Thyroid gland (tissue), 4 donors: ENCODE results near the gene REXO1.

ENCODE experiments used
- POLR2A ChIP-seq, 2 donors: fragments of 450-650 bp; IDR thresholded peaks; one replicate each; pipeline ENCODE4 v1.6.1; 2017; ENCODE audit warnings: antibody characterized with exemption in 2 of 2, mild to moderate bottlenecking in 2 of 2, moderate library complexity in 1 of 2
- TF ChIP-seq, protein P1 (sequence below), 6 experiments: fragments of 200-600 bp in 3 of 6; fragments of 450-650 bp in 3 of 6; sonication (generic) in 3 of 6; IDR thresholded peaks; one replicate each; pipeline ENCODE4 v1.5.1; 2016 to 2019; ENCODE audit warnings: antibody characterized with exemption in 6 of 6, mild to moderate bottlenecking in 2 of 6, inconsistent platforms in 1 of 6, moderate library complexity in 1 of 6

DNA sequence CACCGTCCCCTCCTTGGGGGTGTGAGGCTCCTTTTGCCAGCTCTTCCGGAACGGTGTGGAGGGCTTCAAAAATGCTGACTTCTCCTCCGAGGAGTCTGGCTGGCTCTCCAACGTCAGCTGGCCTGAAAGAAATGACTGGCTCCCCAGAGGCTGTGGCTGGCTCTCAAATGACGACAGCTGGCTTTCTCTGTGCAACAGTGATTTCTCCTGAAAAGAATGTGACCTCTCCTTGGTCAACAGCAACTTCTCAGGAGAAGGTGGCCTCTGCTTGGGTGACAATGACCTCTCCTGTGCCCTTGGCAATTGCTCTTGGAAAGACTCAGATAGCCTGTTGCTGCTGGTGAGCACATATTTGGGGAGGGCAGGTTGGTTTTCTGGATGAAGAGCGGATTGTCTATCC is 65.8 kb downstream of the REXO1 start:
- no peak for TF ChIP-seq POLR2A (IDR thresholded peaks at IDR 0.05)
- TF ChIP-seq, protein P1, sequence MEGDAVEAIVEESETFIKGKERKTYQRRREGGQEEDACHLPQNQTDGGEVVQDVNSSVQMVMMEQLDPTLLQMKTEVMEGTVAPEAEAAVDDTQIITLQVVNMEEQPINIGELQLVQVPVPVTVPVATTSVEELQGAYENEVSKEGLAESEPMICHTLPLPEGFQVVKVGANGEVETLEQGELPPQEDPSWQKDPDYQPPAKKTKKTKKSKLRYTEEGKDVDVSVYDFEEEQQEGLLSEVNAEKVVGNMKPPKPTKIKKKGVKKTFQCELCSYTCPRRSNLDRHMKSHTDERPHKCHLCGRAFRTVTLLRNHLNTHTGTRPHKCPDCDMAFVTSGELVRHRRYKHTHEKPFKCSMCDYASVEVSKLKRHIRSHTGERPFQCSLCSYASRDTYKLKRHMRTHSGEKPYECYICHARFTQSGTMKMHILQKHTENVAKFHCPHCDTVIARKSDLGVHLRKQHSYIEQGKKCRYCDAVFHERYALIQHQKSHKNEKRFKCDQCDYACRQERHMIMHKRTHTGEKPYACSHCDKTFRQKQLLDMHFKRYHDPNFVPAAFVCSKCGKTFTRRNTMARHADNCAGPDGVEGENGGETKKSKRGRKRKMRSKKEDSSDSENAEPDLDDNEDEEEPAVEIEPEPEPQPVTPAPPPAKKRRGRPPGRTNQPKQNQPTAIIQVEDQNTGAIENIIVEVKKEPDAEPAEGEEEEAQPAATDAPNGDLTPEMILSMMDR (IDR thresholded peaks at IDR 0.05): no peak
